Activated T-cell treated with anti-CD3 and anti-CD28 coated beads, Interleukin-2, amount 50 U/mL, for 72 hours (primary cell): ENCODE results near the gene CACNB4. TPM values are rescaled to one million over a fixed set of nuclear protein-coding genes. Genes with fewer than 3 reads are reported as not detected.
A peak's percentile ranks its signal among the peaks of the same experiment; 100 is the strongest.

ENCODE experiments used
- ATAC-seq, 2 donors: fragments of 150-1000 bp; cut with Tn5 transposase; replicated peaks in 1 of 2; 2 replicates each; pipeline ENCODE4 v1.10.0; 2021; ENCODE audit warnings: moderate library complexity in 2 of 2, mild to moderate bottlenecking in 1 of 2
- DNase-seq, 2 donors: peaks; one replicate each; pipeline ENCODE4 v3.0.0; 2021 to 2022; ENCODE audit warnings: mixed read lengths in 1 of 2
- H3K27ac Mint-ChIP-seq: one replicate; pipeline ENCODE4 v1.8.0; 2022; ENCODE audit warnings: mild to moderate bottlenecking, moderate library complexity, mixed read lengths
- H3K27me3 Mint-ChIP-seq: one replicate; pipeline ENCODE4 v1.8.0; 2022; ENCODE audit warnings: low read depth, mixed read lengths
- H3K36me3 Mint-ChIP-seq, 2 donors: one replicate each; pipeline ENCODE4 v1.8.0; 2022; ENCODE audit warnings: mixed read lengths in 2 of 2, mild to moderate bottlenecking in 1 of 2; ENCODE audit not compliant: insufficient read depth in 2 of 2
- H3K4me1 Mint-ChIP-seq: one replicate; pipeline ENCODE4 v1.8.0; 2022; ENCODE audit warnings: low read depth, mixed read lengths
- H3K4me3 Mint-ChIP-seq, 2 donors: one replicate each; pipeline ENCODE4 v1.8.0; 2022; ENCODE audit warnings: mild to moderate bottlenecking in 2 of 2, mixed read lengths in 2 of 2, moderate library complexity in 2 of 2
- H3K9me3 Mint-ChIP-seq, 2 donors: one replicate each; pipeline ENCODE4 v1.8.0; 2022; ENCODE audit warnings: mixed read lengths in 2 of 2
- total RNA-seq, 2 donors: library from RNA; stranded (reverse); gene quantifications; one replicate each; pipeline ENCODE4 v1.2.3, GENCODE V29; 2022

Gene CACNB4
- total RNA-seq, 2 donors from 2014 or later = 0.31 to 0.56 TPM

DNA sequence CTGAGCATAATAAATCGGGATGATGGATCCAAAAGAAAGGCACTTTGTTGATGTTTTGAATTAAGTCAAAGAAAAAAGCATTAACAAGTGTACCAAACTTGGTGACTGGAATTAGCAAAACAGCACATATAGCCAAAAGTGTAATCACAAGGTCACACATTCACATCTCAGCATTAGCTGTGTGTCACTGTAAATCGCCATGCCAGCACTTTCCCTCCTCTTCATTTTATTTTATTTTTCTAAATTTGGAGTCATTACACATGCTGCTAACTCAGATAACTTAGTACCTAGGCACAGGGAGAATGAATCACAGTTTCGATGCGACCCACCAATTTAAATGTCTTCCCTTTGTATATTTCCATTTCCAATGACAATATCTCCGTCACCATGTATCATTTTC lies 111.4 kb downstream of the CACNB4 start:
- ATAC-seq (no peak), DNase-seq (no peak)
- H3K27ac Mint-ChIP-seq = no peak overlapping the region
- no peaks in the 10 kb centered on the region for H3K4me1 Mint-ChIP-seq
- H3K27me3 Mint-ChIP-seq = no peaks in the 10 kb centered on the region
- H3K9me3 Mint-ChIP-seq = no peaks in the 10 kb centered on the region
- no peak overlapping the region for H3K4me3 Mint-ChIP-seq
- no peaks in the 10 kb centered on the region for H3K36me3 Mint-ChIP-seq

DNA sequence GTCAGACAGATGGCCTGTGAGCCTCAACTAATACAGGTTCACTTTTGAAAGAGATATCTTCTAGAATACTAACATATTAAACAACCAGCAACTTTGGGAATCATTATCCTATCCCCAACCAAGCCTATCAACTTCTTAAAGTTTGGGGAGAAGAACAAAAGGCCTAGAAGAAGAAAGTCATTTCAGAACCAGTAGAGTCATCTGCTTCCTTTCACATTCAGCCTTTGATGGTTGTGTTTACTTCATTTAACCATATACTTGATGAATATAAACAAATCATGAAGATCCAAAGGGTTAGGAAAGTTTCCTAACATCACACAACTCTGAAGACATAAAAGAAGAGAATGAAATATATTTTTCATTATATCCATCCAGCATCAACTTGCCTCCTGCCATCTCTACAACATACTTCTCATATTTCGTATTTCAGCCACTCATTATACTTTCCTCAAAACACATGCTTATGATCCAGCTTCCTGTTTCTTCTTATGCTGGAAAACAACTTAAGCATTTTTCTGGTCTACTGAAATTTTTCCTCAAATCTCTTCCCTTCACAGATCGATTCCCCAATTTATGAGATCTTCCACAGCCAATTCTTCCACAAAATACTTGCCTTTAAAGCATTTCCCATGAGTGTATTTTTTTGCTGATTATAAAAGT lies 114.3 kb downstream of the CACNB4 start:
- peak in 1 of 2 donors; percentile 69 for ATAC-seq
- Mint-ChIP-seq H3K36me3 (no peaks in the 10 kb centered on the region), H3K27ac (no peak overlapping the region), H3K4me1 (no peaks in the 10 kb centered on the region), H3K27me3 (peaks cover 12% of the 10 kb centered on the region), H3K9me3 (peaks cover 0 to 1% of the 10 kb centered on the region in 2 donors), H3K4me3 (no peak overlapping the region)
- no peak for DNase-seq

DNA sequence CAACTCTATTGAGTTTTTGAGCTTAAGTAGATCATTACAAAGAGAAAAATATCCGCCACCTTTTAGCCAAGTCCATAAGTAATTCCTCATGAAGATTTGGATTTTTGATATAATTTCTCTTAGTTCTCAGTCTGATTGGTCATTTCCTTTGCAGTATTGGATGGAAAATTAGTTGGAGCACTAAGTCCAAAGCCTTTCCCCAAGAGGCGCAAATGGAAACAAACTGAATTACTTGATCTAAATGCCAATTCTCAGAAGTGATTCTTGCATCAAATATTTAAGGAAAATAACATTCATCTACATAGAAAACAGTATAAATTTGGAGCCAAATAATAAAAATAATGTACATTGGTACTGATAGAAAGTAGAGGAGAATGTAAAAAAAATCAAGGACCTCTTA lies 115.6 kb downstream of the CACNB4 start:
- no peak for DNase-seq
- no peaks in the 10 kb centered on the region for H3K4me1 Mint-ChIP-seq
- peaks cover 22% of the 10 kb centered on the region for H3K27me3 Mint-ChIP-seq
- no peaks in the 10 kb centered on the region for H3K36me3 Mint-ChIP-seq
- peaks cover 0 to 1% of the 10 kb centered on the region in 2 donors for H3K9me3 Mint-ChIP-seq
- H3K27ac Mint-ChIP-seq = no peak overlapping the region
- no peak overlapping the region for H3K4me3 Mint-ChIP-seq
- ATAC-seq = no peak

DNA sequence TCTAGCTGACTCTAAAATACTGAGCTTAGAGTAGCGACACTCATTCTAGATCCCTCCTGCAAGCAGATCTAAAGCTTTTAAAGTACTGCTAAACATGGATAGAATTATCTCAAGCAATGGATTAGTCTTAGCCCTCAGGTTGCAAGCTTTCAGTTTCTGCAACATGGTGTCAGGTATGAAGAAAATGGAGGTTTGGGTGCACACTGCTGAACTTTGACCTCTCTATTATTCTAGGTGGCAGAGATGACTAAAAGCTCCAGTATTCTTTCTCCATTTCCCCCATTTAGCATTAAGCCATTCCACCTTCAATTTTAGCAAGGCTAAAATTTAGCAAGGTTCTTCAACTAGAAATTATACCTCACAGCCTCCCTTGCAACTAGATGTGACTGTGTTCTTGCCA lies 117.0 kb downstream of the CACNB4 start:
- DNase-seq (no peak), ATAC-seq (no peak)
- Mint-ChIP-seq H3K4me1 (peaks cover 7% of the 10 kb centered on the region), H3K4me3 (no peak overlapping the region), H3K27ac (no peak overlapping the region), H3K36me3 (no peaks in the 10 kb centered on the region), H3K27me3 (peaks cover 22% of the 10 kb centered on the region), H3K9me3 (peaks cover 0 to 1% of the 10 kb centered on the region in 2 donors)

DNA sequence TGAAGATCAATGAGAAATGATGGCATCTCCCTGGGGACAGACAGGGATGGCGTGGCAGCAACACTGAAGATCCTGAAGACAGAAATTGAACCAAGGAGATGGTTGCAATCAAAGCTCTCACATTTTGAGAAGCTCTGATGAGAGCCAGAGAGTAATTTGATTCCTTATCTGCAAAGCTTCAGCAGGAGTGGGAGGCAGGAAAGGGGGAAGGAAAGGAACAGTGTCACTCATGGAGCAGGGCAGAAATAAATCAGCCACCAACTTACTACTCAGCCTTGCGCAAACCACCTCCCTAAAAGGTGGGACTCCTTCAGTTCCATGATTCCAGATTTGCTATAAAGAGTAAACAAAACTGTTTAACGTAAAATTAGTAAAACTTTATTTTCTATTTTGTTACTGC lies 119.2 kb downstream of the CACNB4 start:
- no peak overlapping the region for H3K27ac Mint-ChIP-seq
- no peak for DNase-seq
- peaks cover 27% of the 10 kb centered on the region for H3K27me3 Mint-ChIP-seq
- ATAC-seq = no peak
- no peak overlapping the region for H3K4me3 Mint-ChIP-seq
- peaks cover 20% of the 10 kb centered on the region for H3K4me1 Mint-ChIP-seq
- no peaks in the 10 kb centered on the region for H3K36me3 Mint-ChIP-seq
- peaks cover 0 to 1% of the 10 kb centered on the region in 2 donors for H3K9me3 Mint-ChIP-seq

DNA sequence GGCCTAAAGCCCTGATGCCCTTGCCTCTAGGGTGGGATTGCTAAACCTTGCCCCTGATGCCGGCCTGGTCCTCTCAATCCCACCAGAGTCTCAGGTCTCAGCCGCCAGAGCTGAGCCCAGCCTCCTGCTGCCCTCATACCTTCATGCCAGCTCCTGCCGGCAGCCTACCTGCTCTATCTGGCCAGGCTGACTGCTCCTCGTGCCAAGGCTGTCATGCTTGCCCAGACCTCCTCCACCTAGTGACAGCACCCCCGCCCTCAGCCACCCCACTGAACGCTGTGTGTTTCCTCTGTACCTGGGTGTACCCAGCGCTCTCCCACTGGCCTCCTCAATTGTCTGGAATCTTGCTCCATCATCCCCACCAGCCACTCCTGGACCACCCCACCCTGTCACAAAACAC lies 120.1 kb downstream of the CACNB4 start:
- DNase-seq = no peak
- no peaks in the 10 kb centered on the region for H3K36me3 Mint-ChIP-seq
- H3K27ac Mint-ChIP-seq = no peak overlapping the region
- ATAC-seq = no peak
- peaks cover 0 to 1% of the 10 kb centered on the region in 2 donors for H3K9me3 Mint-ChIP-seq
- peaks cover 23% of the 10 kb centered on the region for H3K4me1 Mint-ChIP-seq
- peaks cover 27% of the 10 kb centered on the region for H3K27me3 Mint-ChIP-seq
- H3K4me3 Mint-ChIP-seq = no peak overlapping the region

DNA sequence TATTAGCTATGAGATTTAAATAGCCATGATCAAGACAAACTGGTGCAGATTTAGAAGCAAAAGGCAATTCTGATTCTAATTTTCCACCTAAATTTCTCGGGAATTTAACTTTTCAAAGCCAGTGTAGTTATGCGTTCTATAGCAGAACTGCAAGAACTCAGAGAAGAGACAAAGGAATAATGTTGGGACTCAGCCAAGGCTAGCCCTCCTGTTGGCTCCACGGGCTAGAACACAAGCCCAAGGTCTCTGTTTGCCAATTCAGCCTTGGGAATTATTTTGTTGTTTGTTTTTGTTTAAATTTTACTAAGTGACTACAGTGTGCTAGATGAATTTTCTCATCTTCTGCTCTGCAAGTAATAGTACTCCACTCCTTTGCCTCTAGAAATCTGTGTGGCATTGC lies 121.2 kb downstream of the CACNB4 start:
- H3K27ac Mint-ChIP-seq = no peak overlapping the region
- ATAC-seq = no peak
- H3K9me3 Mint-ChIP-seq = peaks cover 0 to 1% of the 10 kb centered on the region in 2 donors

DNA sequence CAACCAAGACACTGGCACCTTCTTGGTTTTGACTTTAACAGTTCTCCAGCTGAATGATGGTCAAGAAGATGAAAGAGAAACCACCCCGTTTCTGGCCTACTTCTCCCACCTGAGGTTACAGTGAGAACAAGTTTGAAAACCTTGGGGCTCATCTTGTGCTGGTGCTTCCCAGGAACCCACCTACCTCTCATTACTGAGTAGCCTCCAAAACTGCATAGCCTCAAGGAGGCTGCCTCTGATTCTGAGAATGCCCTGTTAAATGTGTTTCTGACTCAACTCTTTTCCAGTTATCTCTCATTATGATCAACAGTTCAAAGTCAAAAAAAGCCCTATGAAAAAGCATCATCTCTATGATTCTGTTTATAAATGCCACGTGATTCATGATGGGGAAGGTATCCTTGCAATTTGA lies 121.9 kb downstream of the CACNB4 start:
- ATAC-seq = peak; percentile 88 to 91
- H3K4me3 Mint-ChIP-seq = no peak overlapping the region
- peaks cover 0 to 1% of the 10 kb centered on the region in 2 donors for H3K9me3 Mint-ChIP-seq
- no peaks in the 10 kb centered on the region for H3K36me3 Mint-ChIP-seq
- DNase-seq = peak; percentile 18 to 43
- peaks cover 24% of the 10 kb centered on the region for H3K4me1 Mint-ChIP-seq
- peaks cover 27% of the 10 kb centered on the region for H3K27me3 Mint-ChIP-seq
- H3K27ac Mint-ChIP-seq = peak overlapping the region; percentile 43

More for the DNA sequence above, 121.2 kb downstream of the CACNB4 start:
- H3K36me3 Mint-ChIP-seq = no peaks in the 10 kb centered on the region
- DNase-seq = no peak
- H3K27me3 Mint-ChIP-seq = peaks cover 27% of the 10 kb centered on the region
- no peak overlapping the region for H3K4me3 Mint-ChIP-seq
- peaks cover 24% of the 10 kb centered on the region for H3K4me1 Mint-ChIP-seq

DNA sequence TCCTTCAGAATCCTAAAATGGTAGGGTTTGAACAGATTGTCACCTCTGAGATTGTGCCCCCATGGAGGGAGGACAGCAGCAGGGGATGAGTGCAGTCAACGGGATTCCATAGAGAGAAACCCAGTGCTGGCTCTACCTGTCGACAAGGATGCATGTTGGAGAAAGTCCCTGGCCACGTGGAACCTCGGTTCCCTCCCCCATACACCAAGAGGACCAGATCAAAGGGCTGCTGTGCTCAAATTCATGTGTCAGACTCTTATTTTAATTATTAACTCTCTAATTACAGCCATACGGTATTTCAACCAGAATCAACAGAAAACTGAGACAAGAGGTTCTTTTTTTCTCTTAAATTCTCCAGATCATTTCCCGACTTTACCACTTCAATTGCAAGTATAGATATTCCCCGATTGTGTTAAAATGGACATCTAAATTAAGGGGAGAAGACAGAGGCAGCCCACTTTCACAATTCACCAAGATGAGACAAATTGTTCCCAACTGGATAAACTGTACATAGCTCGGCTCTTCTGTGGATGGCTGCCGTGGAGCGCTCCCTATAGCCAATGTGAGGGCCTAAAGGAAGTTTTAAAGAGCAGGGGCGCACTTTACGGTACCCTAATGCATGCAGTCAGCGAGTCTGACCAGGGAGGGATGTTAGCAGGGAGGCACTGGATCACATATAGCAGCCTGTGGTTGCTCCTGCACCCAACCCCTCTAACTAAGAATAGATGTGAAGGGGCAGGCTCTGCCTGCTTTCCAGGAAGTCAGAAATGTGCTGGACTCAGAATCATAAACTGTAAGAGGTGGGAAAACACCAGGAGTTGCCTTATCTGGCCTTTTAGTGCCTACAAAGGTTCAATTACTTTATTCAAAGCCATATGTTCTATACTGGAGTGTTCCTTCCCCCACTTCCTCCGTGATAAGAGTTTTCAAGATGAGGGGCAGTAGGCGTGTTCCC lies 123.1 kb downstream of the CACNB4 start:
- Mint-ChIP-seq H3K27ac (no peak overlapping the region), H3K36me3 (no peaks in the 10 kb centered on the region), H3K4me1 (peaks cover 24% of the 10 kb centered on the region), H3K9me3 (no peaks in the 10 kb centered on the region), H3K4me3 (no peak overlapping the region), H3K27me3 (peaks cover 28% of the 10 kb centered on the region)
- DNase-seq = no peak
- ATAC-seq = no peak

DNA sequence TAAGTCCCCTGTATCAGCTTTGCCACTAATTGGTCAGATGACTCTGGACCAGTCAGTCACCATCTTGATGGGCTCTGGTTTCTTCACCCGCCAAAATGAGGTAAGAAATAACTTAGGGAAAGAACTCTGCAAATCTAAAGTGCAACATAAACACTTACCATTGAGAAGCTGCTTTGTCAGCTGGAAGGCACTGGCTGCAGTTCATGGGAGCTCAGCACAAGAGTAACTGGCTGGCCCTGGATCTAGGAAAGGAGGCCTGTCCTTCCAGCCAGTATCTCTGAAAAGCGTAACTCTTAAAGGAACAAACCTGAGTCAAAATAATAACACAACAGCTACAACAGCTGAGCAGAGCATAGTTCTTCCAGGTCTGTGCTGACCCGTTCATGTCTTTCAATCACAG lies 123.9 kb downstream of the CACNB4 start:
- peaks cover 24% of the 10 kb centered on the region for H3K4me1 Mint-ChIP-seq
- ATAC-seq (no peak), DNase-seq (no peak)
- H3K36me3 Mint-ChIP-seq = no peaks in the 10 kb centered on the region
- no peak overlapping the region for H3K27ac Mint-ChIP-seq
- H3K4me3 Mint-ChIP-seq = no peak overlapping the region
- peaks cover 22% of the 10 kb centered on the region for H3K27me3 Mint-ChIP-seq
- no peaks in the 10 kb centered on the region for H3K9me3 Mint-ChIP-seq

DNA sequence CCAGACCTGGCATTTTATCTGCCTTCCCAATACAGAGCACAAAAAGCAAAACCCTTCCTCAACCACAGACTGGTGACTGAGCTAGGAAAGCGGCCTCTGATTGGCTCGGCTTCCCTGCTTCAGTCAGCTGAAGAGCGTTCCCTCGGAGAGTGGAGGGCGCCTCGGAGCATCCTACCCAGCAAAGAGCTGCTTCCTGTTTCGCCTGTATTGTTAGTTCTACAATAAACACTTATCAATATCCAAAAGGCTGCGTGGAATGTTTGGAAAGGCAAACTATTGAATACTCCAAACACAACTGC lies 125.0 kb downstream of the CACNB4 start:
- Mint-ChIP-seq H3K9me3 (no peaks in the 10 kb centered on the region), H3K4me3 (no peak overlapping the region), H3K27me3 (peaks cover 13% of the 10 kb centered on the region), H3K27ac (no peak overlapping the region), H3K4me1 (peaks cover 24% of the 10 kb centered on the region), H3K36me3 (no peaks in the 10 kb centered on the region)
- DNase-seq = no peak
- no peak for ATAC-seq

DNA sequence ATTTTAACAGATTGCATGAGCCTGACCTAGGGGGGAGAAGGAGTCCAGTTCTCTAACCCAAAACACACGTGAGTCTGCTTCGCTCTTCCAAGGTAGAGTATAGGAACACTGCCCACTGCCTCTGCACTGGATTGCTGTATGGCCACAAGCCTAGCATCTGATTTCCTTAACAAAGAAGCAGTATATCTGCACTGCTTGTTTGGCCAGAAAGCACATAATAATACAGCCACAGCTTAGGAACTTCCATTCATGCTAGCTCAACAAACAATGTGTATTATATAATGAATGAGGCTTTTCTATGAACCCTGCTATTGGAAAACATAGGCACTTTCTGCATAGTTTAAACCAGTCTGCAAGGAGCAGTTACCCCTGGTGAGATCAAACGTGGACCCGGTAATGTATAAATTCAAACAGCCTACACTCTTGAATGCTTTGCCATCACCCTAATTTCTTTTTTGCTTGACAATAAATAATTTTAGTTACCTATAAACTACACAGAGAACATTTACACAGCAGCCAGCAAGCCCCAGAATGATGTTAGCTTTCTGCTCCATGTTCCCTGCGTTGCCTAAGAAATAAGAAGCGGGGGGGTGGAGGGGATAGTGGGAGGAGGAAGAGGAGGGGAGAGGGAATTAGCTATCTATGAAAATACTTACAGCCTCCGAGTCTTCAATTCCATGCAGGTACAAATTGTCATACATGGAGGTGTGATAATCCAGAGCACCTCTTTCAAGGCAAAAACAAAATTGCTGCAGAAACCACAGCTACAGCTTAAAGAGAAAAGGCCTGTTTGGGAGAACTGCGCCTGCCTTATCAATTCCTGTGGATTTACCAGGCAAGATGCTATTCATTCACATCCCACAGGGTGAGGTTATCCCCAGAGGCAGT lies 125.6 kb downstream of the CACNB4 start:
- H3K4me1 Mint-ChIP-seq = peaks cover 24% of the 10 kb centered on the region
- H3K36me3 Mint-ChIP-seq = no peaks in the 10 kb centered on the region
- peaks cover 10% of the 10 kb centered on the region for H3K27me3 Mint-ChIP-seq
- no peak overlapping the region for H3K27ac Mint-ChIP-seq
- no peaks in the 10 kb centered on the region for H3K9me3 Mint-ChIP-seq
- ATAC-seq (no peak), DNase-seq (no peak)
- no peak overlapping the region for H3K4me3 Mint-ChIP-seq
